ENCODE data around the gene ERH. TPM values are rescaled to one million over a fixed set of nuclear protein-coding genes. Genes with fewer than 3 reads are reported as not detected.

Gene ERH
- total RNA-seq, 2 experiments from 2014 or later, result 435 to 498 TPM

DNA sequence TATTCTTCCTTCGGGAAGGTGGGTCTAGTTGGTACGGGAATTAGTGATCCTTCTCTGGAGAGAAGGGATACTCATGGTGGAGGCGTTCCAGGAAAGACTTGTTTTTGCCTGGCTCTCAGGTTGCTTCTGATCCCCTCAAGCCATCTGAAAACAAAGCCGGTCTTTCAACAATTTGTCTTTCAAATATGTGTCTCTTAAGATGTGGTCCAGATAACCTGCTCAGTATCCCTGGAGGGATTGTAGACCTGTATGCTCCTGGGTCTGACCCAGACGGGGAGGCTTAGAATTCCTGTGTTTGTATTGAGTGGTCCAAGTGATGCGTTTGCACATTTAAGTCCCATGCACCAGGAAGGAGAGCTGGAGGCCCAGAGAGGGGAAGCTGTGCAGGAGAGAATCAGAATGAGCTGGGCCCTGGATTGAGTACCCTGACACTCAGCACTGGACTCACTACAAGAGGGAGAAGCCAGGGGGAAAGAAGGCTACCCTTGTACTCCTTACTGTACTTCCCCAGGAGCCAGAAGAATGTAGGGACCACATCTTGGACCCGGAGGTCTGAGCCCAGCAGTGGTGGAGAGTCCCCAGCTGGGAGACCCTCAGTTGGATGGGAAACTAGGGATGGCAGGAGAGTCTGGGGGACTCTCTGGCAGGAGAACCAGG, 40.4 kb downstream of the ERH start:
- Histone ChIP-seq H3K27ac (ENCODE audit: low read depth, low read length, poor library complexity, severe bottlenecking) (no peak overlapping the region), H3K4me1 (ENCODE audit: insufficient read depth, low read length, poor library complexity, severe bottlenecking) (peaks cover 33% of the 10 kb centered on the region), H3K79me2 (ENCODE audit: insufficient read depth, low read depth, low read length) (no peaks in the 10 kb centered on the region), H4K20me1 (ENCODE audit: insufficient read depth, low read length) (no peaks in the 10 kb centered on the region), H3K36me3 (ENCODE audit: insufficient read depth, low read length) (no peaks in the 10 kb centered on the region), H3K4me2 (ENCODE audit: low read length) (no peak overlapping the region), H3K9me2 (ENCODE audit: insufficient read depth, low read length) (no peaks in the 10 kb centered on the region), H3K9me3 (ENCODE audit: low read length) (no peaks in the 10 kb centered on the region), H3K4me3 (ENCODE audit: low read depth, low read length, poor library complexity, severe bottlenecking) (no peak overlapping the region), H2AFZ (ENCODE audit: low read length) (no peak overlapping the region)
- intact Hi-C loops (cut with micrococcal nuclease; ENCODE audit: unreplicated experiment), result no loop called here
- POLR2A ChIA-PET, result interaction anchor here (0.5 to 1.0 kb wide), 2 partner anchors 9 to 1949 kb away, joined by 3 read pairs; no protein-coding TSS in a partner anchor
- CTCF ChIA-PET (ENCODE audit: unreplicated experiment), result no interaction called here
- BruUV-seq (replicated peaks), result no TSS peak
- TF ChIP-seq, protein P1, sequence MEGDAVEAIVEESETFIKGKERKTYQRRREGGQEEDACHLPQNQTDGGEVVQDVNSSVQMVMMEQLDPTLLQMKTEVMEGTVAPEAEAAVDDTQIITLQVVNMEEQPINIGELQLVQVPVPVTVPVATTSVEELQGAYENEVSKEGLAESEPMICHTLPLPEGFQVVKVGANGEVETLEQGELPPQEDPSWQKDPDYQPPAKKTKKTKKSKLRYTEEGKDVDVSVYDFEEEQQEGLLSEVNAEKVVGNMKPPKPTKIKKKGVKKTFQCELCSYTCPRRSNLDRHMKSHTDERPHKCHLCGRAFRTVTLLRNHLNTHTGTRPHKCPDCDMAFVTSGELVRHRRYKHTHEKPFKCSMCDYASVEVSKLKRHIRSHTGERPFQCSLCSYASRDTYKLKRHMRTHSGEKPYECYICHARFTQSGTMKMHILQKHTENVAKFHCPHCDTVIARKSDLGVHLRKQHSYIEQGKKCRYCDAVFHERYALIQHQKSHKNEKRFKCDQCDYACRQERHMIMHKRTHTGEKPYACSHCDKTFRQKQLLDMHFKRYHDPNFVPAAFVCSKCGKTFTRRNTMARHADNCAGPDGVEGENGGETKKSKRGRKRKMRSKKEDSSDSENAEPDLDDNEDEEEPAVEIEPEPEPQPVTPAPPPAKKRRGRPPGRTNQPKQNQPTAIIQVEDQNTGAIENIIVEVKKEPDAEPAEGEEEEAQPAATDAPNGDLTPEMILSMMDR (conservative IDR thresholded peaks at IDR 0.05; ENCODE audit: low read length), result no peak
- TF ChIP-seq EZH2phosphoT487 (IDR thresholded peaks at IDR 0.05; ENCODE audit: borderline replicate concordance, low read depth, low read length), result no peak
- DNase-seq (ENCODE audit: low spot score), result no peak

DNA sequence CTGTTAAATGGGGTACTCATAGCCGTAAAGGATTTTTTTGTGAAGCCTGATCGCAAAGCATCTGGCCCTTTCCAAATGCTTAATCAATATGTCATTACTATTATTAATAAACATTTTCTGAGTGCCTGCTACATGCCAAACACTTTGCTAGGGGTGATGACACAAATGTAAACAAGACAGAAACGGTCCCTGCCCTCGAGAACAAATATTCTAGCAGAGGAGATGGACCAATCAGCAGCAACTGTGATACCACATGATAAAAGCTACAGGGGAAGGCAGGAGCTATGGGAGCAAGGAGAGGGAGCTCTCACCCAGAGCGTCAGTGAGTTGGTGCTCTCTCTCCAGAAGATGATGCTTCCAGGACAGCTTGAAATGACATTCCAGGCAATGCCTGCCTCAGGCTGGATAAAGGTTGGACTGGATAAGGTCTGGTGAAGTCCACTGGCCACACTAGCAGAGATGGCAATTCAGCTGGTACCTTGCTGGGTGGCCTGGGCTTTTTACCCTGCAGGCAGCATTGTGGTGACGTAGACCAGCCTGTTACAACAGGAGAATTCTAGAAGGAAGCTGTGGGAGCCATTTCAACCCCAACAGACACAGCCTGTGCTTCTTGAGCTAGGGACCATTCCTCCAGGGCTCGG, 41.1 kb downstream of the ERH start:
- no peak for TF ChIP-seq EZH2phosphoT487 (IDR thresholded peaks at IDR 0.05; ENCODE audit: borderline replicate concordance, low read depth, low read length)
- no peak overlapping the region for H2AFZ ChIP-seq (ENCODE audit: low read length)
- no TSS peak for BruUV-seq (replicated peaks)
- H3K4me3 ChIP-seq (ENCODE audit: low read depth, low read length, poor library complexity, severe bottlenecking), result no peak overlapping the region
- H4K20me1 ChIP-seq (ENCODE audit: insufficient read depth, low read length), result no peaks in the 10 kb centered on the region
- H3K36me3 ChIP-seq (ENCODE audit: insufficient read depth, low read length), result no peaks in the 10 kb centered on the region
- H3K4me2 ChIP-seq (ENCODE audit: low read length), result no peak overlapping the region
- no peak overlapping the region for H3K27ac ChIP-seq (ENCODE audit: low read depth, low read length, poor library complexity, severe bottlenecking)
- ChIA-PET POLR2A (no interaction called here), CTCF (ENCODE audit: unreplicated experiment) (no interaction called here)
- H3K79me2 ChIP-seq (ENCODE audit: insufficient read depth, low read depth, low read length), result no peaks in the 10 kb centered on the region
- no peaks in the 10 kb centered on the region for H3K9me2 ChIP-seq (ENCODE audit: insufficient read depth, low read length)
- no peak for DNase-seq (ENCODE audit: low spot score)
- H3K9me3 ChIP-seq (ENCODE audit: low read length), result no peaks in the 10 kb centered on the region
- intact Hi-C loops (cut with micrococcal nuclease; ENCODE audit: unreplicated experiment), result no loop called here
- H3K4me1 ChIP-seq (ENCODE audit: insufficient read depth, low read length, poor library complexity, severe bottlenecking), result peaks cover 33% of the 10 kb centered on the region

- Histone ChIP-seq H3K27ac (ENCODE audit: low read depth, low read length, poor library complexity, severe bottlenecking) (peak overlapping the region; percentile 63), H3K36me3 (ENCODE audit: insufficient read depth, low read length) (no peaks in the 10 kb centered on the region), H3K9me2 (ENCODE audit: insufficient read depth, low read length) (no peaks in the 10 kb centered on the region), H3K9me3 (ENCODE audit: low read length) (no peaks in the 10 kb centered on the region), H2AFZ (ENCODE audit: low read length) (peak overlapping the region; percentile 87; the same call in 1 of the 2 replicates), H3K4me3 (ENCODE audit: low read depth, low read length, poor library complexity, severe bottlenecking) (no peak overlapping the region), H3K4me1 (ENCODE audit: insufficient read depth, low read length, poor library complexity, severe bottlenecking) (peaks cover 37% of the 10 kb centered on the region), H3K79me2 (ENCODE audit: insufficient read depth, low read depth, low read length) (no peaks in the 10 kb centered on the region), H4K20me1 (ENCODE audit: insufficient read depth, low read length) (no peaks in the 10 kb centered on the region), H3K4me2 (ENCODE audit: low read length) (peak overlapping the region; percentile 67; the same call in 1 of the 2 replicates)
- TF ChIP-seq, protein P1 (conservative IDR thresholded peaks at IDR 0.05; ENCODE audit: low read length), result no peak
- TF ChIP-seq EZH2phosphoT487 (IDR thresholded peaks at IDR 0.05; ENCODE audit: borderline replicate concordance, low read depth, low read length), result no peak
- BruUV-seq (replicated peaks), result no TSS peak
- POLR2A ChIA-PET, result interaction anchor here (0.7 to 1.5 kb wide), 4 partner anchors 23 to 49 kb away, joined by 3 to 5 read pairs (median 4); partner anchors contain the start of genes ERH and SLC39A9
- CTCF ChIA-PET (ENCODE audit: unreplicated experiment), result no interaction called here
- intact Hi-C loops (cut with micrococcal nuclease; ENCODE audit: unreplicated experiment), result loop anchor here (2.0 kb wide), 1 partner anchor 45 kb away; no protein-coding TSS in a partner anchor
- DNase-seq (ENCODE audit: low spot score), result no peak
These were observed 42.4 kb downstream of the ERH start for GRCh38 chr14:69355607-69356281.

Data from OCI-LY7 (cell line).